Activated naive CD4-positive, alpha-beta T cell (primary cell): ENCODE data around the gene SDK1.

Experiments
- DNase-seq, 4 experiments: peaks; one replicate each; lab custom pipeline; 2025; lab: John Stamatoyannopoulos, UW

The SDK1 gene

DNA sequence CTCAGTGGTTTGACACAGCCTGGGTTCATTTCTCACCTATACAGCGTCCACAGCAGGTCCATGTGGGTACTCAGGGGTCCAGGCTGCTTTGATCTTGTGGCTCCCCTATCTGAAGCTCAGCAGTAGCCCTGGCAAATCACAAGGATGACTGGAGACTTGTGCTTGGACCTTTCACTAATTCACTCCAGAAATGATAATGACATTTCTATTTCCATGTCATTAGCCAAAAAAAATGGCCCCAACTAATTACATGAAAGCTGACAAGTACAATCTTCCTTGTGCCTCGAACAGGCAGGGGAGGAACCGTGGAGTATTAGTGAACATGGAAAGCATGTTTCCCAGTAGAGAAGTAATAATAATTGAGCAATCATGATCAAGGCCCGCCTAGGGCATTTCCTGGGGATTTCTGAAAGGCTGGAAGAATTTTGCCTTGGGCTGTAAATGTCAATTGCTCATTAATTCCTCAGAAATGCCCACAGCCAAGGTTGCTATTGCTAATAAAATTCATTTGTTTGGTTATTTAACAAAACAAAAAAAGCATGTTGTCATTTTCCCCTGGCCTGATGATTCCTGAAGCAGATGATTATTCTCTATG, 586.1 kb downstream of the SDK1 start:
- DNase-seq = no peak

DNA sequence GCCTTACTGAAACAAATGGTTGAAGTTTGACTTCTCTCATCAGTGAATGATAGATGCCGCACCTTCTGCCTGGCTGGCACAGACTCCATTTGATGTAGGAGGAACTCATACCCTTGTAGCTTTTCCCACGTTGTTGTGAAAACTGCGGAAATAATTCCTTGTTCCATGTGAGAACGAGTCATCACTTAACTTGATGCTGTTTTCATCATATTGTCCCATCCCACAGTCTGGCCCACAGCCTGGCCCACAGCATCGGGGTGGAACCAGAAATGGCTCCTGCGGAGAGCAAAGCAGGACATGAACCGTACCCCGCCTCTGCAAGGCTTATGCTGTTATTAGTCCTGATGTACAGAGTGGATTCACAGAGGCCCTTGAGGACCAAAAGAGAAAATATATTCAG, 587.0 kb downstream of the SDK1 start:
- no peak for DNase-seq

DNA sequence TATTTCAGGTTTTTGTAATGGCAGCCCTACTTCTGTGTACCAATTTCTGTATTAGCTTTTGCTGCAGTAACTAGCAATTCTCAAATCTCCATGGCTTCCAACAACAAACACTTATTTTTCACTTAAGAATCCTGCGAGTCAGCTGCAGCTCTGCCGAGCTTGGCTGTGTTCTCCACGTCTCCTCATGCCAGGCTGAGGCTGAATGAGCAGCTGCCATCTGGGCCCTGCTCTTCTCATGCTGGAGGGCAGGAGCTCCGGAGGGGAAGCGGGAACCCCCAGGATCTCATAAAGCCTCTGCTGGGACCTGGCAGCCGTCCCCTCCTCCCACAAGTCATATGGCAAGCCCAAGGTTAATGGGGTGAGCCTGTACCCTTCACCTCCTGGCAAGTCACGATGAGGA, 591.1 kb downstream of the SDK1 start:
- no peak for DNase-seq

DNA sequence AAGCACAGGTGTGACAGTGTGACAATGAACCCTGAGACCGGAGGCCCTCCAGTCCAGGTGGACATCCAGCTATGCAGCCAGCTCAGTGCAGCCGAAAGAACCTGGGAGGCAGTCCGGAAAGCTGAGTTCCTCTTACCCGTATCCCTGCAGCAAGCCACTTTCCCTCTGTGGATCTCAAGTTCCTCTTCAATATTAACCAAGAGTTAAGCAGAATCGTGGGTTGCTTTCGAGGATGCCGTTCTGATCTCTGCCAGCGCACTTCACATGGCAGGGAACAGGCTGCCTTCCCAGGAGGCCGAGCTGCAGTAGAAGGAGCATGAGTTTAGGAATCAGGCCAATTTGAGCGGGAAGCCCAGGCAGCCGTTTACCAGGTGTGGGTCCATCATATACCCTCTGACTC, 591.6 kb downstream of the SDK1 start:
- no peak for DNase-seq

DNA sequence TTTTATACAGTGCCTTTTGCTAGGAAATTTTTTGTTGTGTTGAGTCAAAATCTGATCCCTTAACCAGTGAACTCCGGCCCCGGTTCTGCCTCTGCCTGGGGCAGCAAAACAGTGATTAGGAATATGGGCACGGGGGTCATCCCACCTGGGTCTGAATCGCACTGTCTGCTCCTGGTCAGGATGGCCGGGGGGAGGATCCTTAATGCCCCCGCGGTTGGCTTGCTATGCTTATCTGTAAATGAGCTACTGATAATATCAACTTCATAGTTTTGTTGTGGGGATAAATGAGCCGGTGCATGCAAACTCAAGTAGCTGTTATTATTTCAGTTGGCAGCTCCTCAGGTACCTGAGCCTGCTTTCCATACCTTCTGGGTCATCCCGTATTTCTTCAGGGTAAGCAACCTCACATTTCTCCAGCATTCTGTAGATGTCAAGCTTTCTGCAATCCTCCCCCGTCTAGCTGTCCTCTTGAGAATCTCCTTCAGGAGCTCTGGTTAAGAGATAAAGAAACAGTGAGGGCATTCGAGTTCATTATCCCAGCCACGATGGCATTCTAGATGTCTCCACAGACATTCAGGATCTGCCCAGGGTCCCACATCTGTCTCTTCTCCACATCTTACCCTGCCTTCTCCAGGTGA, 592.2 kb downstream of the SDK1 start:
- DNase-seq = no peak

DNA sequence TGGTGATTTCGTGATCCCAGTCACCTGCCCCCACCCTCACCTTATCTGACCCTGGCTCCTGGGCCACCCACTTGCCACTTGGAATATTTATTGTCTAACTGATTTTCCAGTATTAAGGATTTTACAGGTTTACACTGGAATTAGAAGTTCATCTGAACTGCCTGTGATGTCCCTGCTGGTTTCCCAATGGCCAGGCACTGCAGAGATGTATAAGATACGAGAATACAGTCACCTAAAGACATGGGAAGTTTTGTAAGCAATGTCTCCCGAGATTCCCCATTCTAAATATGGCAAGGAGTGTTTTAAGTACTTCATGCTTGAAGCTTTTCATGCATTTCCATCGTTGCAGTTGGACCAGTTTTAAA, 592.7 kb downstream of the SDK1 start:
- no peak for DNase-seq

DNA sequence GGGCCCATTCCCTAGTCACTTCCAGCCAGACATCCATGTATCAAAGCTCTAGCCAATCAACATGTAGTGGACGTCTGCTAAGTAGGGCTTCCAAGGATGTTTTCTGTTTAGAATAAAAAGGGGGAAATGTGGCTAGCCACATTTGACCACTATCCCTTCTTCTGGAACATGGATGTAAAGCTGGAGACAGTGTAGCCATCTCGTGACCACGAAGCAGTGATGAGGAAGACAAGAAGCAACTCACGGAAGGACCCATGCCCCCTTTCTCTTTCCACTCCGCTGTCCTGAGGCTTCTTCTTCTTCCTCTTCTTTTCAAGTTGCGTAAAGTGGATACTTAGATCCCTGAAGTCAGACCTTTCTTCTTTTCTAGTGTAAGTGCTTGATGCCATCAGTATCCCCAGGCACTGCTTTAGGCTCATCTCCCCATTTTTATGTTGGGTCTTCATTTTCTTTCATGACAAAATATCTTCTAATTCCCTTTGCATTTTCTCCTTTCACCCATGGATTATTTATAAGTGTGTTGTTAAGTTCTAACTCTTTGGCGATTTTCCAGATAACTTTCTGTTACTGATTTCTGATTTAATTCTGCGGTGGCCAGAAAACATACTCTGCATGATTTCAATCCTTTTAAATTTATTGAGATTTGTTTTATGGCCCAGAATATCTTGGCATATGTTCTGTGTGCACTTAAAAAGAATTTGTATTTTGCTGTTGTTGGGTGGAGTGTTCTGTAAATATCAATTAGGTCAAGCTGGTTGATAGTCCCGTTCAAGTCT, 594.5 kb downstream of the SDK1 start:
- no peak for DNase-seq

DNA sequence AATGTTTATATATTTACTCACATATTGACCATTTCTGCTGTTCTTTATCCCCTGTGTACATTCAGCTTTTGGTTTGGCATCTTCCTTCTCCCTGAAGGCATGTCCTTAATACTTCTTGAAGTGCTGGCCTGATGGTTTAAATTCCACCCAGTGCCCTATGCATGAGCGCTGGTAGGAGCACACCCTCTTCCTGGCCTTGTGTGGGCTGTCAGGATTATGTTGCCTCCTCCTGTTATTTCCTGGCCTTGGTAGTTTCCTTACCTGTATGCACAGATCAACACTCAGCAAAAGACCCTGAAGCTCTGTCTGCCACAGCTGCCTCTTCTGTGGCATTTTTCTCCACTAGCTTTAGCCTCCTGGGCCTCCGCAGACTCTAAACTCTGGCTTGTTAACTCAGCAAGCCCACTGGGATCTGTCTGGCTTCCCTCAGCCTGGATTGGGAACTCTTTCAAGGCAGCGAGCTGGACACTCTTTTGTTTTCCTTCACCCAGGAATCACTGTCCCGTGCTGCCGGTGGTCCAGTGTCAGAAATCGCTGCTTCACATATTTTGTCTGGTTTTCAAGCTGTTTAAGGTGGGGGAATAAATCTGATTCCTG, 595.2 kb downstream of the SDK1 start:
- no peak for DNase-seq

DNA sequence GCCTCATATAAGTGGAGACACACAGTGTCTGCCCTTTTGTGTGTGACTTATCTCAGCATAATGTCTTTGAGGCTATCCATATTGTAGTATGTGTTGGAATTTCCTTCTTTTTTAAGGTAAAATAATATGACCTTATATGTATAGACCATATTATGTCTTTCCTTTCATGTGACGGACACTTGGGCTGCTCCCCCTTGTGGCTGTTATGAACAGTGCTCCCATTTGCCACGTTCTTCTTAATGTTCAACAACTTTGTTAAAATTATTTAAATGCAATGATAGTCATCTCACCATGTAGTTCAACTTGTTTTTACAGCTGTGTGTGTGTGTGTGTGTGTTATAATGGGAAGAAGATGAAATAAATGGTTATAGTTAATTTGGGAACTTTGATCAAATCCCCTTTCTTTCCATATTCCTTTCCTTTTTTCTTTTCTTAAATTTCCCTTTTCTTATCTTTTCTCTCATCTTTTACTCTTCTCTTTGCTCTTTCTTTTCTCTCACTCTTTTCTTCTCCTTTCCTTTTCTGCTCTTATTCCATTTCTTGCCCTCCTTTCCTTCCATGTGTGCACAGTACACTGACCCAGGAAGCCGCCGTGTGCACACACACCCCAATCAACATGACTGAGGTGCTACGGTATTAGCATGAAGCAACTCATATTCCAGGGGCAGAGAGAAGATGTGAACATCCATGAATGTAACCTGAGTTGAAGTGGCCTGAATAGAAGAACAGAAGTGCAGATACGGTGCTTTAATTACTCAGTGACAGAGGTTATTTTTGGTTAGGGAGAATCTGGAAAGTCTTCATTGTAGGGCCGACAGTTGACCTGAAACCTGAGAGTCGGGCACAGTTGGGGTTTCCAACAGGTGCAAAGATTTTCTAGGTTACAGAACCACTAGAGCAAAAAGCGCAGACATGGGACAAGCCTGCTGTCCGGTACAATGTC, 596.6 kb downstream of the SDK1 start:
- peak in 2 of 4 experiments; percentile 12 to 15 for DNase-seq

DNA sequence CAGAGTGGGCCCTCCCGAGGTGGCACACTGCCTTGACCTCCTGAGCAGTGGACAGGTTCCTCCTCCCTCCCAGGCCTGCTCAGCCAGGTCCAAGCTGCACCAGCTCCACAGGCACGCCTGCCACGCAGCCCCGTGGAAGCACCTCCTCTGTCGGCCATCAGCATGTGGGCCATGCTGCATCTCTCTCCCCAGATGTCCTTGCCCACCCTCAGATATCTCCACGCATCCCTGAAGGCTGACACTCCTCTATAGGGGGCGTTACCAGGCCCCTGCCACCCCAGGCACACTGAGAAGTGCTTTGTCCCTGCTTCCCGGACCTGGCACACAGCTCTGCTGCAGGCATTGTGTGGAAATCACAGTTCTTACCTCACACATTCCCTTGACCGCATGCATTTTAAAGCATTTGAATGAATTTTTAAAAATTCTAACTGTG, 598.5 kb downstream of the SDK1 start:
- no peak for DNase-seq

DNA sequence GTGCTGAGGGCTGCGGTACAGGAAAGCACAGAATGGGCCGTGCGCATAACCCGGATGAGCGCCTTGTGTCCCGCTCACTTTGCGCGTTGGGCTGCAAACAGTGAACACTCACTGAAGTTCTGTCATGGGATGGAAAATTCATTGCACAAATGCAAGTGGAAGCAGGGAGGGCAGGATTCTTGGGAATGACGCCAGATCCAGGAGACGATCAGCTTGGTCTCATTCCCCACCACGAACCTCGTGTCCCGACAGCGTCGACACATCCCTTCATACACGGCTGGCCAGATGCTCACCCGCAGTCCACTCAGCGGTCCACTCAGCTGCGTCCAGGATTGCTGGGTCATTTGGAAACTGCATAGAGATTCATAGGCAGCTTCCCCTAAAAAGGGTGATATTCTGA, 607.1 kb downstream of the SDK1 start:
- no peak for DNase-seq

DNA sequence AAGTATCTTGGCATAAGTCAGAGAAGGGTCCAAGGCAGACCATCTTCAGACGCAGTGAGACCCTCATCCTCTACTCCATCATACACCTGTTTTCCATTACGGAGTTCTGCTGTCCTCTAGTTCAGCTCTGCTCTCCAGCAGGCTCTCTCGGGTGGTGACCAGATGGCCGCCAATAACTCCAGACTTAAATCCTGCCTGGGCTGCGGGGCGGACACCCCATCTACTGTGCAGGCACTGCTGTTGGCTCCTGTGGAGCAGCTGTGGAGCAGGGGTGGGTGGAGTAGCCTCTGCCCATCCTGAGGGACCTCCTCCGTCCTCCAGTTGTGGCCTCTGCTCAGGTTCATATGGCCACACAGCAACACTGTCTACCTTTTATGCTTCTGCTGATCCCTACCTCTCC, 608.1 kb downstream of the SDK1 start:
- DNase-seq = no peak

DNA sequence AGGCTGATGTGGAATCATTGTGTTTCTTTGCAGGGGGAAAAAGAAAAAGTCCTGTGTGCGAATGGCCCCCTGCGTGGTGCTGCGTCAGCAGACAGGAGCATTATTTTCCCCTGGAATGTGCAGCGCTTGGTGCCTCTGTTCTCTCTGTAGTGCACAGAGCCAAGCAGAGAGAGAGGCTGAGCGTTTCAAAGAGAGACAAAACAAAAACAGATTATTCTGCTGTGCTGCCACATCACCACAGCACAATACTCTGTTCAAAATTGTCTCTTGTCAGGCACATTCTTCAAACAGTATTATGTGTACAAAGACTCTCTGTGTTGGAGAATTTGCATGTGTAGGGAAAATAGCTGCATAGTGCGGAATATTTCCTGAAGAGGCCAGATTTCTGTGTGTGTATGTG, 609.0 kb downstream of the SDK1 start:
- DNase-seq = no peak

DNA sequence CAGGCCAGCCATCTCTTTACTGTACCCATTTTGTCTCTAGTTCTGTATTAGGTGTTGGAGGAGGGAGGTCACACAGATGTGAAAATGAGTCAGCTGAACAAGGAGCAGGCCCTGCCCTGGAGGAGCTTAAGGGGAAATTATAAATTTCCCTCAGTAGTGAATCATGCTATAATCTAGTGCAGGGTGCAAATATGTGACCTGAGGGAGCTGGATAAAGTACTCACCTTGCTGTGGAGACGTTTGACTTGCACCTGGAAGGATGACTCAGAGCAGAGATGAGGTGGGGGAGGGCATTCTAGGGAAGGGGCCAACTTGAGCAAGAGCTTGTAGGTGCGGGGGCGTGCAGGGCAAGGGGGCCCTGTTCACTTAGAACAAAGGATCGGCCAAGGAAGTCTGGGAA, 610.6 kb downstream of the SDK1 start:
- no peak for DNase-seq

DNA sequence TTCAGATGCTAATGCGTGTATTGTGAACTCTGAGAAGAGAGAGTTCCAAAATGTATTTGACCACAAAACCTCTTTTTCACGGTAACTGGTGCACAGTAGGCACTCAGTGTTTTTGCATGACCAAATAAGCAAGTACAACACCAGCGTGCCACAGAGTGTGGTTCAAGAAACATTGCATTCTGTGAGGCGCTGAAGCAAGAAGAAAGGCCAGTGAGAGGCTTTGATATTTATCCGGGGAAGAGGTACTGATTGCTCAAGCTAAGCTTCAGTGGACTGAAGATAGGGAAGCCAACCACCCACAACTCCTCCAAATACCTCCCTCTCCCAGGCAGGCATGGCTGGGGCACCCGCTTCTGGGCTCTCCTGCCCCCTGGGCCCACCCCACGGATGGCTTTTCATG, 611.2 kb downstream of the SDK1 start:
- no peak for DNase-seq

DNA sequence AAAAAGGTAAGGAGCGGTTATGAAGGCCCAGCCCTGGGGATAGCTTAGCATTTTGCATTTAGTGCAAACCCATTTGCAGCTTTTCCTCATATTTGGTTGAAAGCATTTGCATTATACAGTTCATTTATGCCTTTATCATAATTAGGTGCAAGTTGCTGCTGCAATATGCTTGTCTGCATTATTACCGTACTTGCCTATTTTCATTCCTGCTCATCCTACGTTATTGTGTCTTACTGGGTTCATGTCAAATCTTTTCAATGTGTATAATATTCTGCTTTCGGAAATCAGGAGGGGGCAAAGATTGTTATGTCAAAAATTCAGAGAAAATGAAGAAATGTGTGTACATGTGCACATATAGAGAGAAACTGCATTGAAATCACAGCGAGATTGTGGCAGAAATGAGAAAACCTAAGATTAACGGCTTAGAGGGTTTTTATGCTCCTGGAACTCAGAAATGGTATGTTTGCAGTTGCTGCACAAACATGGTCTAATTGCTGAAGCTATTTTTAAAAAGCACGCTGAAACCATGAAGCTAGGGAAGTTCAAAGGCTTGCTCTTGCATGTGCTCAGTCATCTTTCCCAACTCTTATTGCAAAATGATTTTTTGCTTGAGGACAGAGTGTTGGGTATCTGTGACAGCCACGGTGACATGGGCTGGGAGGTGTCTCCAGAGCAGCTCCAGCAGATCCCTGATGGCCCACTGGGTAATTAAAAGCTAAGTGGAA, 613.2 kb downstream of the SDK1 start:
- no peak for DNase-seq

DNA sequence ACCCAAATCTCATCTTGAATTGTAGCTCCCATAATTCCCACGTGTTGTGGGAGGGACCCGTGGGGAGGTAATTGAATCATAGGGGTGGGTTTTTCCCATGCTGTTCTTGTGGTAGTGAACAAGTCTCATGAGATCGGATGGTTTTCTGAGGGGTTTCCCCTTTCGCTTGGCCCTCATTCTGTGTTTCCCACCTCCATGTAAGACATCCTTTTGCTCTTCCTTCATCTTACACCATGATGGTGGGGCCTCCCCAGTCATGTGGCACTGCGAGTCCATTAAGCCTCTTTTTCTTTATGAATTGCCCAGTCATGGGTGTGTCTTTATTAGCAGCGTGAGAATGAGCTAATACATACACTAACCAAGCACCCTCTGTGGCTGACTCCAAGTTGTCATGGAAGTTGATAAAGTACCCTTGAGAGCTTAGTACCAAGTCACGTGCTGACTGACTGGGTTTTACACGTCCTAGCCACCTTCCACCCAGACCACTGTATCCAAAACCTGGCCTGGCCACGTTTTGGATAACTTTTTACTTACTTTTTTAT, 614.4 kb downstream of the SDK1 start:
- no peak for DNase-seq

DNA sequence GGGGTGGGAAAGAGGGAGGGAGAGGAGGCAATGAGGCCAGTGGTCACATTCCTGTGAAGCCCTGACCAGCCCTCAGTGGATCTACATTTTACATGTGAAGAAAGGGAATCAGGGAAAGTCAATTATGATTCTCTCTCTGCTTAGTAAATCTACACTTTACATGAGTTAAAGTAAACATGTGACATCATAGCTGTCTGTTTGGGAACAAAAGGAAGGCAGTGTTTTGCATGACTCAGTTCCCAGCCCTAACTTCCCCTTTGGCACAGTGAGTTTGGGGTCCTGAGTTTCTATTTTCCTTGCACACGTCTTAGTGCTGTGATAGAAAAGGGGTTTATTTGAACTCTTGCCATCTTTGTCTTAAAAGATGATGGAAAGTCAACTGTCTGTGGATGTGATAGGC, 615.1 kb downstream of the SDK1 start:
- no peak for DNase-seq

DNA sequence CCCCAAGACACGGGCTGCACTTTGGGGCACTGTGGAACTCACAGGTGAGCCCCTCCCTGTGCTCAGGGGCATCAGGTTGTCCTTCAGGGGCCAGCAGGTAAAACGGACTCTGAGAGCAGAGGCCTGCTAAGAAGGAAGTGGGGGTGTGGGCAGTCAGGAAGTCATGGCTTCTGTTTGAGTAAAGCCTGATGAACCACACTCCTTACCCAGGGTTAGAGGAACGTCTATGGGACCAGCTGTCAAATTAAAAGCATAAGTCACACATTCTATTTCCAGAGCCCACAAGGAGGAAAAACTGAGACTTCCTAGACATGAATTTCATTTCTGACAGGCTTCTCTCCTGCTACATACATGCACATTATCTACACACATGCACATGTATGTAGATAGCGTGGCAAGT, 616.4 kb downstream of the SDK1 start:
- DNase-seq = no peak

DNA sequence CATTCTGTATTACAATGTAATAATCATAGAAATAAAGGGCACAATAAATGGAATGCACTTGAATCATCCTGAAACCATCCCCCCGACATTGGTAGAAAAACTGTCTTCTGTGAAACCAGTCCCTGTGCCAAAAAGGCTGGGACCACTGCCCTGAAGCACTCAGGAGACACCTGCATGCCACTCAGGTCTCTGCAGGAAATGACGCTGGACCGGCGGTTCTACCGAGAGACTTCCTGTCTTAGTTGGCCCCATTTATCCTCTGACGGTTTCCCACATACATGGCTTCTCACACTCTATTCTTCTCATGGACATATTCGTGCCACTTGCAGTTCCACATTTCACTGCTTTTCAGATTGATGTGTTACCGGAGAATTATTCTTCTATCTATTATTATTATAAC, 617.5 kb downstream of the SDK1 start:
- no peak for DNase-seq

DNA sequence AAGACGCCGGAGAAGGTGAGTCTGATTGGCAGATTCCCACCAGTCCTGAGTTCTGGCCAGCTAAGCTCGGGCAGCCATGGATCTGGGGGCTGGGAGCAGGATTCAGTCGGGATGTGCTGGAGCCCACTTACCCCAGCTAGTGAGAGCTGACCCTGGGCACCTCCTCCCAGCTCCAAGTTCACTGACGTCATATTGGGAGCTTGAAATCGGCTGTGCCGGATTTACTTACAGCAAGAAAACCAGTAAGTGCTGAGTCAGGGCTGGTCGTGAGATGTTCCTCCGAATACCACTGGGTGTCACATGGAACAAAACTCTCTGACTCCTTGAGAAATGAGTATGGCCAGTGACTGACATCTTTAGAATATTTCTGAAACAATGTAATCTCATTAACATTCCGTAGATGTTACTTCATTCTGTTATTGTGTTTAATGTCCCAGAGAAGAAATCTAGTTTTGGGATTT, 621.2 kb downstream of the SDK1 start:
- DNase-seq = no peak
